ENCODE results near the gene TARS3.
"Not testable (repeated sequence)": the region's sequence is repeated elsewhere in the genome, so short reads cannot be mapped to it uniquely, and the experiment has no call there.

Gene TARS3

GRCh38 chr15:101723874-101724674 lies at the start of gene TARS3:
TSS of gene TARS3 (minus strand) at chr15:101724473. CDS start at chr15:101724387, 86 bp downstream.
- H3K36me3 ChIP-seq (ENCODE audit: insufficient read depth, low read length) = peaks cover 11% of the 10 kb centered on the region
- peak within 1 kb of the TSS; percentile 82 for H3K27ac ChIP-seq (ENCODE audit: low read depth, low read length)
- H3K9ac ChIP-seq (ENCODE audit: low read length) = no peak within 1 kb of the TSS
- H3K27me3 ChIP-seq (ENCODE audit: control insufficient read depth in 1 of 2, insufficient read depth in 2 of 2, low read length in 2 of 2) = no peaks in the 10 kb centered on the region
- peak within 1 kb of the TSS; percentile 68 to 85 for H3K4me3 ChIP-seq (ENCODE audit: low read depth in 1 of 2, low read length in 2 of 2)
- H3K9me3 ChIP-seq (ENCODE audit: low read length) = no peaks in the 10 kb centered on the region
- H3K4me1 ChIP-seq (ENCODE audit: insufficient read depth, low read length) = peaks cover 9% of the 10 kb centered on the region

GRCh38 chr15:101773496-101774100 lies 49.3 kb upstream of the TARS3 start:
- no peaks in the 10 kb centered on the region for H3K36me3 ChIP-seq (ENCODE audit: insufficient read depth, low read length)
- H3K4me1 ChIP-seq (ENCODE audit: insufficient read depth, low read length) = no peaks in the 10 kb centered on the region
- H3K27ac ChIP-seq (ENCODE audit: low read depth, low read length) = no peak overlapping the region
- H3K4me3 ChIP-seq (ENCODE audit: low read depth in 1 of 2, low read length in 2 of 2) = no peak overlapping the region
- no peaks in the 10 kb centered on the region for H3K9me3 ChIP-seq (ENCODE audit: low read length)
- H3K27me3 ChIP-seq (ENCODE audit: control insufficient read depth in 1 of 2, insufficient read depth in 2 of 2, low read length in 2 of 2) = no peaks in the 10 kb centered on the region
- no peak overlapping the region for H3K9ac ChIP-seq (ENCODE audit: low read length)

- H3K27me3 ChIP-seq (ENCODE audit: control insufficient read depth in 1 of 2, insufficient read depth in 2 of 2, low read length in 2 of 2) = no peaks in the 10 kb centered on the region
- H3K9me3 ChIP-seq (ENCODE audit: low read length) = no peaks in the 10 kb centered on the region
- H3K36me3 ChIP-seq (ENCODE audit: insufficient read depth, low read length) = no peaks in the 10 kb centered on the region
- H3K27ac ChIP-seq (ENCODE audit: low read depth, low read length) = no peak overlapping the region
- H3K4me1 ChIP-seq (ENCODE audit: insufficient read depth, low read length) = no peaks in the 10 kb centered on the region
- H3K9ac ChIP-seq (ENCODE audit: low read length) = no peak overlapping the region
- H3K4me3 ChIP-seq (ENCODE audit: low read depth in 1 of 2, low read length in 2 of 2) = no peak overlapping the region
These were observed 48.6 kb upstream of the TARS3 start for GRCh38 chr15:101772921-101773320.

- H3K4me1 ChIP-seq (ENCODE audit: insufficient read depth, low read length); H3K27ac ChIP-seq (ENCODE audit: low read depth, low read length); H3K36me3 ChIP-seq (ENCODE audit: insufficient read depth, low read length); H3K9ac ChIP-seq (ENCODE audit: low read length); H3K27me3 ChIP-seq (ENCODE audit: control insufficient read depth in 1 of 2, insufficient read depth in 2 of 2, low read length in 2 of 2); H3K9me3 ChIP-seq (ENCODE audit: low read length); H3K4me3 ChIP-seq (ENCODE audit: low read depth in 1 of 2, low read length in 2 of 2): not testable (repeated sequence)
These were observed 42.9 kb upstream of the TARS3 start for GRCh38 chr15:101767083-101767640.

- no peak overlapping the region for H3K9ac ChIP-seq (ENCODE audit: low read length)
- no peak overlapping the region for H3K4me3 ChIP-seq (ENCODE audit: low read depth in 1 of 2, low read length in 2 of 2)
- H3K36me3 ChIP-seq (ENCODE audit: insufficient read depth, low read length) = no peaks in the 10 kb centered on the region
- H3K27me3 ChIP-seq (ENCODE audit: control insufficient read depth in 1 of 2, insufficient read depth in 2 of 2, low read length in 2 of 2) = no peaks in the 10 kb centered on the region
- no peaks in the 10 kb centered on the region for H3K9me3 ChIP-seq (ENCODE audit: low read length)
- no peaks in the 10 kb centered on the region for H3K4me1 ChIP-seq (ENCODE audit: insufficient read depth, low read length)
- H3K27ac ChIP-seq (ENCODE audit: low read depth, low read length) = no peak overlapping the region
These were observed 41.6 kb upstream of the TARS3 start for GRCh38 chr15:101765772-101766456.

- not testable (repeated sequence) for H3K27me3 ChIP-seq (ENCODE audit: control insufficient read depth in 1 of 2, insufficient read depth in 2 of 2, low read length in 2 of 2); H3K4me3 ChIP-seq (ENCODE audit: low read depth in 1 of 2, low read length in 2 of 2); H3K9ac ChIP-seq (ENCODE audit: low read length); H3K27ac ChIP-seq (ENCODE audit: low read depth, low read length); H3K4me1 ChIP-seq (ENCODE audit: insufficient read depth, low read length); H3K36me3 ChIP-seq (ENCODE audit: insufficient read depth, low read length); H3K9me3 ChIP-seq (ENCODE audit: low read length)
These were observed 41.0 kb upstream of the TARS3 start for GRCh38 chr15:101765340-101765671.

GRCh38 chr15:101764669-101765339 lies 40.5 kb upstream of the TARS3 start:
- not testable (repeated sequence) for H3K4me1 ChIP-seq (ENCODE audit: insufficient read depth, low read length); H3K4me3 ChIP-seq (ENCODE audit: low read depth in 1 of 2, low read length in 2 of 2); H3K27me3 ChIP-seq (ENCODE audit: control insufficient read depth in 1 of 2, insufficient read depth in 2 of 2, low read length in 2 of 2); H3K27ac ChIP-seq (ENCODE audit: low read depth, low read length); H3K9me3 ChIP-seq (ENCODE audit: low read length); H3K36me3 ChIP-seq (ENCODE audit: insufficient read depth, low read length); H3K9ac ChIP-seq (ENCODE audit: low read length)

GRCh38 chr15:101746716-101747082 lies 22.4 kb upstream of the TARS3 start:
- not testable (repeated sequence) for H3K36me3 ChIP-seq (ENCODE audit: insufficient read depth, low read length); H3K4me1 ChIP-seq (ENCODE audit: insufficient read depth, low read length); H3K27ac ChIP-seq (ENCODE audit: low read depth, low read length); H3K9me3 ChIP-seq (ENCODE audit: low read length); H3K4me3 ChIP-seq (ENCODE audit: low read depth in 1 of 2, low read length in 2 of 2); H3K27me3 ChIP-seq (ENCODE audit: control insufficient read depth in 1 of 2, insufficient read depth in 2 of 2, low read length in 2 of 2); H3K9ac ChIP-seq (ENCODE audit: low read length)

- H3K36me3 ChIP-seq (ENCODE audit: insufficient read depth, low read length); H3K4me3 ChIP-seq (ENCODE audit: low read depth in 1 of 2, low read length in 2 of 2); H3K9ac ChIP-seq (ENCODE audit: low read length); H3K27ac ChIP-seq (ENCODE audit: low read depth, low read length); H3K4me1 ChIP-seq (ENCODE audit: insufficient read depth, low read length); H3K27me3 ChIP-seq (ENCODE audit: control insufficient read depth in 1 of 2, insufficient read depth in 2 of 2, low read length in 2 of 2); H3K9me3 ChIP-seq (ENCODE audit: low read length): not testable (repeated sequence)
These were observed 10.6 kb upstream of the TARS3 start for GRCh38 chr15:101734837-101735236.

GRCh38 chr15:101733545-101733944 lies 9.3 kb upstream of the TARS3 start:
- Histone ChIP-seq H3K9ac (ENCODE audit: low read length) (no peak overlapping the region), H3K9me3 (ENCODE audit: low read length) (no peaks in the 10 kb centered on the region), H3K4me3 (ENCODE audit: low read depth in 1 of 2, low read length in 2 of 2) (no peak overlapping the region), H3K27ac (ENCODE audit: low read depth, low read length) (no peak overlapping the region), H3K27me3 (ENCODE audit: control insufficient read depth in 1 of 2, insufficient read depth in 2 of 2, low read length in 2 of 2) (no peaks in the 10 kb centered on the region), H3K36me3 (ENCODE audit: insufficient read depth, low read length) (no peaks in the 10 kb centered on the region), H3K4me1 (ENCODE audit: insufficient read depth, low read length) (no peaks in the 10 kb centered on the region)

GRCh38 chr15:101732772-101733171 lies 8.5 kb upstream of the TARS3 start:
- H3K9ac ChIP-seq (ENCODE audit: low read length) = no peak overlapping the region
- no peak overlapping the region for H3K4me3 ChIP-seq (ENCODE audit: low read depth in 1 of 2, low read length in 2 of 2)
- H3K36me3 ChIP-seq (ENCODE audit: insufficient read depth, low read length) = no peaks in the 10 kb centered on the region
- H3K4me1 ChIP-seq (ENCODE audit: insufficient read depth, low read length) = no peaks in the 10 kb centered on the region
- H3K27ac ChIP-seq (ENCODE audit: low read depth, low read length) = no peak overlapping the region
- no peaks in the 10 kb centered on the region for H3K27me3 ChIP-seq (ENCODE audit: control insufficient read depth in 1 of 2, insufficient read depth in 2 of 2, low read length in 2 of 2)
- no peaks in the 10 kb centered on the region for H3K9me3 ChIP-seq (ENCODE audit: low read length)

Measured in muscle layer of colon (tissue), 2 donors.